HG02642 (cell line): ENCODE data around the gene PHKG1.
"Not testable (repeated sequence)": the region's sequence is repeated elsewhere in the genome, so short reads cannot be mapped to it uniquely, and the experiment has no call there.

Source experiments
- ATAC-seq: cut with Tn5 transposase; IDR thresholded peaks from one replicate; pipeline ENCODE4 v1.9.1; 2021; ENCODE audit warnings: mild to moderate bottlenecking; ENCODE audit not compliant: unreplicated experiment, poor library complexity

The PHKG1 gene

DNA sequence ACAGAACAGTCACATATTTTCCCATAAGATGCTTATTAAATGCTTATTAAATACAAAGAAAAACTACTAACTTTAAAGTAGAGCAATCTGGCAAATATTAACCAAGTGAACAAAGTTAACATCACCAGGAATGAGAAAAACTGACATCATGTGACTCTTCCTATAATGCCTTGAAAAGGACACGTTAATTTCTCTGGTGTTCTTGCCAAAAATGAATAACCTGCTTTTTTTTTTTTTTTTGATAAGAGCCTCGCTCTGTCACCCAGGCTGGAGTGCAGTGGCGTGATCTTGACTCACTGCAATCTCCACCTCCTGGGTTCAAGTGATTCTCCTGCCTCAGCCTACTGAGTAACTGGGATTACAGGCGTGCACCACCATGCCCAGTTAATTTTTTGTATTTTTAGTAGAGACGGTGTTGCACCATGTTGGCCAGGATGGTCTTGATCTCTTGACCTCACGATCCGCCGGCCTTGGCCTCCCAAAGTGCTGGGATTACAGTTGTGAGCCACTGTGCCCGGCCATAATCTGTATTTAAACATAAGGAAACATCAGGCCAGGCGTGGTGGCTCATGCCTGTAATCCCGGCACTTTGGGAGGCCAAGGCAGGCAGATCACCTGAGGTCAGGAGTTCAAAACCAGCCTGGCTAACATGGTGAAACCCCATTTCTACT is 45.2 kb downstream of the PHKG1 start:
- ATAC-seq: not testable (repeated sequence)

DNA sequence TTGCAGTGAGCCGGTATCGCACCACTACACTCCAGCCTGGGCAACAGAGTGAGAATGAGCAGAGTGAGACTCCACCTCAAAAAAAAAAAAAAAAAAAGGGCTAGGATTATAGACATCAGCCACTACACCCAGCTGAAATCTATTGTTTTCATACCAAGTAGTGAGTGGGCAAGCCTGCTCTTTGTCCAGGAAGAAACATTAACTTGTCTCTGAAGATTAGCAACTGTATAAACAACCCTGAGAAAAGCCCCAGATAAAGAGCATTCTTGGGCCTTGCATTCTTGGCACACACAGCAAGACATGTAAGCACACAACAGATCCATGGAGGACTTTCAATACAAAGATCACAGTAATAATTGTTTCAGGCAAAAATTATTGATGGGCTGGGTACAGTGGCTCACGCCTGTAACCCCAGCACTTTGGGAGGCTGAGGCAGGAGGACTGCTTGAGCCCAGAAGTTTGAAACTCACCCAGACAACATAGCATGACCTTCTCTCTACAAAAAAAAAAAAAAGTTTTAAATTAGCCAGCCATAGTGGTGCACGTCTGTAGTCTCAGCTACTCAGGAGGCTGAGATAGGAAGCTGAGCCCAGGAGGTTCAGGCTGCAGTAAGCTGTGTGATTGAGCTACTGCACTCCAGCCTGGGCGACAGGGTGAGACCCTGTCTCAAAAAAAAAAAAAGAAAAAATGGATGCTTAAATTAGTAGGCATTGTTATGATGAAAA is 45.9 kb downstream of the PHKG1 start:
- ATAC-seq: no peak

DNA sequence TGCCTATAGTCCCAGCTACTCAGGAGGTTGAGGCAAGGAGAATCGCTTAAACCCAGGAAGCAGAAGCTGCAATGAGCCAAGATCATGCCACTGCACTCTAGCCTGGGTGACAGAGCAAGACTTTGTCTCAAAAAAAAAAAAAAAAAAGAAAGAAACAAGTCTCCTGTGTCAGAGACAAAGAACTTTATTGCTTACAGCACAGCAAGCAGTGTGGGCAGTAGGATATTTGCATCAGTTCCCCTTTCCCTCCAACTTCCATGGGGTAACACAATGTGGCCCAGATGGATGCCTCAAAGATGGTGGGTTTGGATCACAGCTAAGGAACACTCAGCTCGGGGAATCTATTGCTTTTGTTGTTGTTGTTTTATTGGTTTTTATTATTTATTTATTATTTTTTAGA is 47.0 kb downstream of the PHKG1 start:
- not testable (repeated sequence) for ATAC-seq

DNA sequence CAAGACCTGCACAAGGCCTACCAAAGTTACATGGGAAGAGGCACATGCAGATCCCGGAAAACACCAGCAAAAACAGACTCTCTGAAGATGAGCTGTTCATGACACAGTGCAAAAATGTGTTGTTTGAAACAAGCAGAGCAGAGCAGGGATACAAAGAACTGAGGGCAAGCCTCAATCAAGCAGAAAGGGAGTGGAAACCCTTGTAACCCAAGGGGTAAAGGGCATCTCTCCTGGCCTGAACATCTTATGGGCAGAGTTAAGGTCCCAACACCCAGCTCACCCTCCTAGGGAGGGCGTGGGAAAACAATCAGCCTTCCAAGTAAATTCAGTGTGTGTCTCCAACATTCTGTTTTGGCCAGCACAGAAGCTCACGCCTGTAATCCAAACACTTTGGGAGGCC is 52.0 kb downstream of the PHKG1 start:
- no peak for ATAC-seq

DNA sequence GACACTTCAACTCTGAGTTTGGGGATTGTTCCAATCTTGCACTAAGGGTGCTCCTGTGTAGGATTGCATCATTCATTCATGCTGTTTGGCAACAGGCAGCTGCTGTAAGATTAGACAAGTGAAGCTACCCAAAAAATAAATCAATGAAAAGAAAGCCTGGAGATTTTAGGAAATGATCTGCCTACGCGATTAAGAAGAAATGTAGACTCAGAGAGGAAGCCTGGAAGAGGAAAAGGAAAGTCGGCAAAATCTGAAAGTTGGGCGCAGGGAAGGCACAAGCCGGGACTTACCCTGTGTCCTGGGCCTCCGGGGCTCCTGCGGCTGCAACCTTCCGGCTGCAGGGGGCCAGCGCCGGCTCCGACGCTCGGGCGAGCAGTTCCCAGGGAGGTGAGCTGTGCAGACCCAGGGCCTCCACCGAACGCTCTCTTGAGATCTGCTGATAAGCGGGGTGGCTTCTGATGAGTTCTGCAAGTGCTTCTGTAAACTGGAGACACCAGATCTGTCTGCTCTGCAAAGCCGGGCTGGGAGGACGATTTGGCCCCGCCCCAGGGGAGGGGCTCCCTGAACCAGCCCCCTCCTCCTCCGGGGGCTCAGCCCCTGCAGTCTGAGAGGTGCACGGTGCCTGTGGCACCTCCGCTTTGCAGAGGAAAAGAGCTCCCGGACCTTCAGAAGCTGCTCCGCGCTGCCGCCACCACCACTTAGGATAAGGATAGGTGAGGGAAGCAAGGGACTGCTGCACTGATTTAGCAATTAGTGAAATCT is 58.9 kb downstream of the PHKG1 start:
- ATAC-seq: peak; percentile 99

DNA sequence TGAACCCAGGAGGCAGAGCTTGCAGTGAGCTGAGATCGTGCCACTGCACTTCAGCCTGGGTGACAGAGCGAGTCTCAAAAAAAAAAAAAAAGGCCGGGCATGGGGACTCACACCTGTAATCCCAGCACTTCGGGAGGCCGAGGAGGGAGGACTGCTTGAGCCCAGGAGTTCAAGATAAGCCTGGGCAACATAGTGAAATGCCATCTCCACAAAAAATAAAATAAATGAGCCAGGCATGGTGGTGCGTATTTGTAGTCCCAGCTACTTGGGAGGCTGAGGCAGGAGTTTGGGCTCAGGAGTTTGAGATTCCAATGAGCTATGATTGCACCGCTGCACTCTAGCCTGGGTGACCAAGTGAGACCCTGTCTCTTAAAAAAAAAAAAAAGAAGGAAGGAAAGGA is 60.2 kb downstream of the PHKG1 start:
- not testable (repeated sequence) for ATAC-seq

DNA sequence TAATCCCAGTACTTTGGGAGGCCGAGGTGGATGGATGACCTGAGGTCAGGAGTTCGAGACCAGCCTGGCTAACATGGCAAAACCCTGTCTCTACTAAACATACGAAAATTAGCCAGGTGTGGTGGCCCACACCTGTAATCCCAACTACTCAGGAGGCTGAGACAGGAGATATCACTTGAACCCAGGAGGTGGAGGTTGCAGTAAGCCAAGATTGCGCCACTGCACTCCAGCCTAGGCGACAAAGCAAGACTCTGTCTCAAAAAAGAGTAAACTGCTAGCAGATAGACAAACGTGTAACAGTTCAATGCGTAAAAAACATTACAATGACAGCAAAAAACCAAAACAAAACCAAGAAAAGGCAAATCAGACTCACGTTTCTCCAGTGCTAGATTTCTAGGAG is 61.2 kb downstream of the PHKG1 start:
- ATAC-seq: not testable (repeated sequence)

DNA sequence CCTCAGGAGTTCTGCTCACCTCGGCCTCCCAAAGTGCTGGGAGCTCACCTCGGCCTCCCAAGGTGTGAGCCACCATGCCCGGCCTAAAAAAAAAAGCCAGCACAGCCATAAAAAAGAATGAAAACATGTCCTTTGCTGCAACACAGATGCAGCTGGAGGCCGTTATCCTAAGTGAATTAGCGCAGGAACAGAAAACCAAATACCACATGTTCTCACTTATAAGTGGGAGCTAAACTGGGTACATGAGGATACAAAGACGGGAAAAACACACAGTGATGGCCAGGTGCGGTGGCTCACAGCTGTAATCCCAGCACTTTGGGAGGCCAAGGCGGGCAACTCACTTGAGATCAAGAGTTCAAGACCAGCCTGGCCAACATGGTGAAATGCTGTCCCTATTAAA is 62.4 kb downstream of the PHKG1 start:
- ATAC-seq: no peak
